NCI-H2227 treated with DMSO at 0.1 percent for 48 hours (cell line): ENCODE measurements around the gene INPP5B.
A peak's percentile ranks its signal among the peaks of the same experiment; 100 is the strongest.
"Not testable (repeated sequence)": the region's sequence is repeated elsewhere in the genome, so short reads cannot be mapped to it uniquely, and the experiment has no call there.

ENCODE experiments used
- DNase-seq: peaks from one replicate; lab custom pipeline; 2025; lab: John Stamatoyannopoulos, UW

INPP5B gene

GRCh38 chr1:37946703-37947360, at the start of gene INPP5B:
Gene INPP5B, minus strand, starts transcription at chr1:37947053. Its CDS starts 745 bp downstream, at chr1:37946308.
- DNase-seq = peak; percentile 79

- no peak for DNase-seq
Measured at GRCh38 chr1:37995751-37996345, 49.0 kb upstream of the INPP5B start.

GRCh38 chr1:37994886-37995566, 48.2 kb upstream of the INPP5B start:
- no peak for DNase-seq

DNA sequence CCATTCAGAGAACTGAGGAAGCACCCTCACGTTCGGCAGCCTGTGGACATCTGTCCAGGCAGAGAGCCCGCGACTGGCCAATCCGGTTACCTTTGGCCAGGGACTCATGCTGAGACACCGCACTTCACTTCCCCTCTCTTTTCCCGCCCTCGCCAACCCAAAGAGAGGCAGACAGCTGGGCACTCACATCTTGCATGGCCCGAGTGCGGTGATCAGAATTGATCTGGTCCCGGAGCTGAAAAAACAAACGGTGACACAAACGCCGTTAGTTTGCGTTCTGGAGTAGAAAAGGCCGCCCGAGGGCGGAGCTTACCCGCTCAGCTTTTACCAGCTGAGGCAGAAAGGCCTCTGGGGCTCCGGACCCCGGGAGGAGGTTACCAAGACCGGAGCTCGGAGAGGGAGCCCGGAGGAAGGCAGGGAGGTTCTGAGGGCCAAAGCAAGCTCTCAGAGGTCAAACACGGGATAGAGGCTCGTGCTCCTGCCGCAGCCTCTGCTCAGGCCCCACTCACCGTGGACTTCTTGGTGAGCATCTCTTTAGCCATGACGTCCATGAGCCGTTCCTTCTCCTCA, 42.6 kb upstream of the INPP5B start:
- DNase-seq = peak; percentile 11

- no peak for DNase-seq
Measured at GRCh38 chr1:37987679-37988078, 40.8 kb upstream of the INPP5B start.

DNA sequence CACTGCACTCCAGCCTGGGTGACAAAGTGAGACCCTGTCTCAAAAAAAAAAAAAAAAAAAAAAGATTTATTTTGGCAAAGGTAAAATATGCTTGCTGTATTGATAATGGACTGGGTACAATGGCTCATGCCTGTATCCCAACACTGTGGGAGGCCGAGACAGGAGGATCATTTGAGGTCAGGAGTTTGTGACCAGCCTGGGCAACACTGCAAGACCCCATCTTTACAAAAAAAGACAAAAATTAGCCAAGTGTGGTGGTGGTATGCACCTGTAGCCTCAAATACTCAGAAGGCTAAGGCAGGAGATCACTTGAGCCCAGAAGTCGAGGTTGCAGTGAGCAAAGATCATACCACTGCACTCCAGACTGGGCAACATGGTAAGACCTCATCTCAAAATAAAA, 36.7 kb upstream of the INPP5B start:
- DNase-seq = no peak

- no peak for DNase-seq
Measured at GRCh38 chr1:37978541-37978940, 31.7 kb upstream of the INPP5B start.

GRCh38 chr1:37975083-37975482, 28.2 kb upstream of the INPP5B start:
- peak; percentile 45 for DNase-seq

- DNase-seq = no peak
Measured at GRCh38 chr1:37974567-37974966, 27.7 kb upstream of the INPP5B start.

GRCh38 chr1:37973684-37974083, 26.8 kb upstream of the INPP5B start:
- not testable (repeated sequence) for DNase-seq

DNA sequence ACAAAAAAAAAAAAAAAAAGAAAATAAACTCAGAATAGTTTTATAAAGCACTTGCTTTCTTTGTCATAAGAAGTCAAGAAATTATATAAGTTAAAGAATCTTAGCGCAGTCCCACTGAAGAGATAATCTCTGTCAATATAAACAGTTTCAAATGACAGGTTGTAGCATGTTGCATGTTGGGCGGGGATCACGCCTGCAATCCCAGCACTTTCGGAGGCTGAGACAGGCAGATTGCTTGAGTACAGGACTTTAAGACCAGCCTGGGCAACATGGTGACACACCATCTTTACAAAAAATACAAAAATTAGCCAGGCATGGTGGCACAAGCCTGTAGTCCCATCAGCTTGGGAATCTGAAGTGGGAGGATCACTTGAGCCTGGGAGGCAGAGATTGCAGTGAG, 18.4 kb upstream of the INPP5B start:
- no peak for DNase-seq

DNA sequence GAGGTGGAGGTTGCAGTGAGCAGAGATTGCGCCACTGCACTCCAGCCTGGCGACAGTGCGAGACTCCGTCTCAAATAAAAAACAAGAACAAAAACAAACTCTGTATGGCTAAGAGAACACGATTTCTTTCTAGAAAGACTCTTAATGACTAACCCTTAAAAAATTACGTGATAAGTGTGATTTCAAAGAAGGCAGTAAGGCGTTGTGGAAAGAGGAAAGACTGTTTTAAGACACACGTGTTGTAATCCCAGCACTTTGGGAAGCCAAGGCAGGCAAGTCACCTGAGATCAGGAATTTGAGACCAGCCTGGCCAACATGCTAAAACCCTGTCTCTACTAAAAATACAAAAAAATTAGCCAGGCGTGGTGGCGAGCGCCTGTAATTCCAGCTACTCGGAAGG, 17.3 kb upstream of the INPP5B start:
- DNase-seq = not testable (repeated sequence)

DNA sequence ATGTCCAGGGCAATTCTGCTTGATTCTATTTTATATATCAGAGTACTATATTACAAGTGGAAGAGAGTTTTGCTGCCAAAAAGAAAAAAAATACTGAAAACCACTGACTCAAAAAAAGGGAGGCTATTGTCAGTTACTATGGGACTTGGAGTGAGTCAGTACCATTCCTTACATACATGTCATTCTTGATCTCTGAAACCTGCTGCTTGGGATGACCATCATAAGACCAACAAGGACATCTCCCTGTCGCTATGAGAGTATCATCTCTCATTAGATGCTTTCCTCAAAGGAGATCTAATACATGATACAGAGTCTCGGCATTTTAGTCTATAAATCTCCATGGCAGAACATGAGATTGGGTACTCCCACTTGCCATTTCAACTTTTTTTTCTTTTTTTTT, 11.8 kb upstream of the INPP5B start:
- no peak for DNase-seq

DNA sequence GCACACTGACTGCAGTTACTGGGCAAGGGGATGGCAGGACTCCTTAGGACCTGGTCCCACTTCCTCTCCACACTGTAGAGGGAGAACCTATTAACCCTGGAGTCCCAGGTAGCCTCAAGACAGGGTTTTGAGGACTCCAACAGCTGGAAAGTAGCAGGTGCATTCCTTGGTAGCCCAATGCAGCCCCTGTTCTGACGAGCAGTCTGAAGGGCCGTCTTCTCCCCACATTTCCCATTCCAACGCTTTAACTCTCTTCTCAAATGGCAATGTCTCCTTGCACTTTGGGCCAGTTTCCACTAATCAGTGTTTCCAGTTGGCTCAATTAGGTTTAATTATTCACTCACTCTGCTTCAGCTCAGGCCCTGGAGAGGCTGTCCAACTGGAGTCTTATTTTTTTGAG, 8.8 kb upstream of the INPP5B start:
- no peak for DNase-seq

GRCh38 chr1:37954316-37954971, 7.6 kb upstream of the INPP5B start:
- no peak for DNase-seq

DNA sequence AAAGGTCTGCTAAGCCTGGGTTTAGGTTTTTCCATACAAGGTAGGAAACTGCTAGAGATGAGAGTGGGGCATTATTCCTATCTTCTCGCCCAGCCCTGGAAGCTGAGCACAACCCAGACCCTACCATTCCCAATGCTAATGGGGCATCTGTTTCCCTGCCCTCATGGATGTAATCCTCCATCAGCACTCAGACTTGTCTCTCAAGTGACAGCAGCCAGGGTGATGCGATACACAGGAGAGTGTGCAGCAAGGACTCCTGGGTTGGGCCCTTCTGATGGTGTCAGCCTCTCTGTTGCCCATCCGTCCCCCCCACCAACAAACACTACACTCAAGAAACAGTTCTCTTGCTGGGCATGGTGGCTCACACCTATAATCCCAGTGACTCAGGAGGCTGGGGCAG, 5.9 kb upstream of the INPP5B start:
- DNase-seq = no peak

- no peak for DNase-seq
Measured at GRCh38 chr1:37951783-37952624, 5.2 kb upstream of the INPP5B start.

DNA sequence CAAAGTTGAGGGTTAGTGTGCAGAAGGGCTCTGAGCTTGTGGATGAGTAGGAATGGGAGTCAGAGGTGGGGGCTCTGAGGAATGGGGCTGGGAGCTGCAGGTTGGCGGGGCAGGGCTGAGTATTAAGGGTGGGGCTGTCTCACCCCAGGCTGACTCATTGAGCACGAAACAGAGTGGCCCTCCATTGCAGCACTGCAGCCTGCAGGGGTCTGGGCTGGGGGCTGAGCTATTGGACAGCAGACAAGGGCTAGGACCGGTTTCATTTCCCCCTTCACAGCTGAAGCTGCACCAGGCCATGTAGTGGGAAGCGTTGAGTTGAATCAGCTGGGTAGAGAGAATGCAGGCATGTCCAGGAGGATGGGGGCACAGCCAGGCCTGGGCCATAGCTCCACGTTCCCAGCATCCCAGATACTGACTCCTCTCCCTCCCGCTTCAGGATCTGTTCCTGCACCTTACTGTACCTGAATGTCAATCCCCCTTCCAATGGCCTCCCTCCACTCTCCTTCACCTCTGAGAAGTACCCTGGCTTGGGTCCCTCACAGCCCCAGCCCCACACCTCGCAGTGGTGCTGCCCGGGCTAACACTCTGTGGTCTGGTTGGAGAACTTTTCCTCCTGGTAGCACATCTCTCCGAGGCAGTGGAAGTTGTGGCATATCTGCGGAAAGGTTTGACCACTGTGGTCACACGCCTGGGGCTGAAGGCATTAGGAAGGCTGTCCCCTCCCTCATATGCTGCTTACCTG, 4.4 kb upstream of the INPP5B start:
- no peak for DNase-seq

DNA sequence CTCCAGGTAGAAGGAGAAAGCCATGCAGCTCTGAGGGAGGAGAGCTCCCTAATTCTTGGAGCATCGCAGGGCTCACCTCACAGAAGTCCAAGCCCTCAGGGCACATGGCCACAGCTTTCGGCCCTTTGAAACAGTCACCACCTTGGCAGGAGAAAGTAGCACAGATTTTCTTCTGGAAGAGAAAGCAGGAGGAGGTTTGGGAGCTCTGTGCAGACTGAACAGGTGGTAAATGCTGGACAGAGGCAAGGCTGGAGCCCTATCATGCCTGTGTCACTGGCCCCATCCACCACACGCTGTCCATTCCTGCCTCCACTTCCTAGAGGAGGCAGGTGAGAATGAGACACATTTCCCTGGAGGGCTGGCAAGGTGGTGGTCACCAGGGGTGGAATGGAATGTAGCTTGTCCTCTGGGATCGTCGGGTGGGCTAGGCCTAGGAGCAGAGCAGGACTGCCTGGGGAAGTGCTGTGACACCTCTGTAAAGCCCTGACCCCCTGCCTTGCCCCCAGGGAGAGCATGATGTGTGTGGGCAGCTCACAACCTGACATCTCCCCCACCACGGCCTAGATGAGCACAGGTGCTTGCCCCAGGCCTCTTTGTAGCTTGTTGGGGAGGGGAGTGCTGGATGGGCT, 2.8 kb upstream of the INPP5B start:
- DNase-seq = no peak

DNA sequence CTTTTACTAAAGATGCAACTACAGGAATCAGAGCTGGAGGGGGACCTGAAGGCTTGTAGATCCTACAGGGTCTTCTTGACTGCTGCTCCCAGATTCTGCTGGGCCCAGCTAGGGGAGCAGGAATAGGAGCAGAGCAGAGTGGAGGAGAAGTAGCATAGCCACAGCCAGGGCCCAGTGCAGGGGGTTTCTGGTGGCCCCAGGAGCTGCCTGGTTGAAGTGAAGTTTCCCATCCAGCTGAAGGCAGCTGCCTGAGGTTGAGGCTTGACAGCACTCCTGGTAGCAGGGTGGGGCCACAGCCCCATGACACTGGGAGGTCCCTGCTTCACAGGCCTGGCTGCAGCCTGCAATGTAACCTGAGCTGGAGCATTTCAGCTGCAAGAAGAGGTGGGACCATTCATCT, 2.0 kb upstream of the INPP5B start:
- no peak for DNase-seq
